ENCODE data around the gene PDIA6.

- TF ChIP-seq POLR2AphosphoS5 (IDR thresholded peaks at IDR 0.05; ENCODE audit: low read depth, low read length) (no peak), TAF1 (IDR thresholded peaks at IDR 0.05; ENCODE audit: borderline replicate concordance, insufficient read depth, low read length) (no peak), REST (IDR thresholded peaks at IDR 0.05; ENCODE audit: insufficient read depth in 1 of 2, low read depth in 2 of 2, low read length in 2 of 2) (no peak), FOXP2 (optimal IDR thresholded peaks at IDR 0.05; ENCODE audit: borderline replicate concordance, extremely low read depth, extremely low read length, insufficient read depth) (no peak), SIN3A (IDR thresholded peaks at IDR 0.05; ENCODE audit: borderline replicate concordance, insufficient read depth, low read length) (no peak)
These were observed 48.3 kb downstream of the PDIA6 start for GRCh38 chr2:10764096-10764785.

Data from PFSK-1 (cell line).